GM18517 (cell line): ENCODE measurements around the gene ZBTB48.
"Not testable (repeated sequence)": the region's sequence is repeated elsewhere in the genome, so short reads cannot be mapped to it uniquely, and the experiment has no call there.

Experiments
- ATAC-seq: cut with Tn5 transposase; IDR thresholded peaks from one replicate; pipeline ENCODE4 v1.9.1; 2021; ENCODE audit warnings: mild to moderate bottlenecking, moderate library complexity; ENCODE audit not compliant: unreplicated experiment

ZBTB48 gene

GRCh38 chr1:6631058-6631457, 51.3 kb downstream of the ZBTB48 start:
- no peak for ATAC-seq

GRCh38 chr1:6632588-6633514, 53.1 kb downstream of the ZBTB48 start:
- no peak for ATAC-seq

GRCh38 chr1:6634371-6635052, 54.7 kb downstream of the ZBTB48 start:
- no peak for ATAC-seq

GRCh38 chr1:6635161-6635909, 55.5 kb downstream of the ZBTB48 start:
- no peak for ATAC-seq

- no peak for ATAC-seq
Measured at GRCh38 chr1:6635910-6636760, 56.3 kb downstream of the ZBTB48 start.

GRCh38 chr1:6636778-6637177, 57.0 kb downstream of the ZBTB48 start:
- not testable (repeated sequence) for ATAC-seq

- ATAC-seq = no peak
Measured at GRCh38 chr1:6637770-6638169, 58.0 kb downstream of the ZBTB48 start.

- ATAC-seq = no peak
Measured at GRCh38 chr1:6638226-6638625, 58.4 kb downstream of the ZBTB48 start.
